Breast epithelium (tissue), 3 donors: ENCODE results near the gene PIK3R2.

Experiments used
- POLR2A ChIP-seq: fragments of 450-650 bp; IDR thresholded peaks from one replicate; pipeline ENCODE4 v1.6.1; 2016; ENCODE audit warnings: antibody characterized with exemption, mild to moderate bottlenecking, moderate library complexity
- TF ChIP-seq, protein P1 (sequence below), 3 donors: fragments of 450-650 bp; IDR thresholded peaks; one replicate each; pipeline ENCODE4 v1.5.1; 2016 to 2017; ENCODE audit warnings: antibody characterized with exemption in 3 of 3, mild to moderate bottlenecking in 3 of 3, moderate library complexity in 3 of 3

DNA sequence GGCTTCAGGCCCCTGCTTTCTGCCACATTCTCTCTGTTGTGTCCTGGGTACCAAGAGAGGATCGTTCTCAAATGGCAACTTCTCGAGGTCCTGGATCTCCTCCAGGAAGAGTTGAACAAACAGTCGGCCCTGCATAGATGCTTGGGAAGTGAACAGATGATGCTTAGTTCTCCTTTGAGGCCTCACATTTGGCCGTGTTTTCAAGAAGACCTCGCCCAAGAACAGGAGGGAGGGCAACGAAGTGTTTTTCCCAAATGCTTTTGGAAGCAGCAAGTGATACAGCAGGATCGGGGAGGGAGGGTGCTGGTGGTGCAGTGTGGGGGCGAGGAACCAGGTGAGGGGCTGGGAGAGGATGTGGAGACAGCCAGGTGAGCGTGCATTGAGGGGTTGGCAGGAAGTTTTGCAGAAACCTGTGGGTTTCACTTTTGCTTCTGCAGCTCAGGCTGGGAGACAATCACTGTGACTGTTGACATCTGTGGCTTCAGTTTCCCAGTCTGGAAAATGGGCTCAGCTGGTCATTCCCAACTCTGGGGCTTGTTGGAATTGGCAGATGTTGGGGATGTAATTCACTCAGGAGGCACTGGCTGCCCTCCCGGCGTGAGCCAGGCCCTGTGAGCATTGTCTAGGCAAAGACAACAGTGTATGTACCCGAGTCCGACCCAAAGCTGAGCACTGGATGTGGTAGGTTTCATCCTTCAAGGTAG, 33.8 kb upstream of the PIK3R2 start:
- TF ChIP-seq, protein P1, sequence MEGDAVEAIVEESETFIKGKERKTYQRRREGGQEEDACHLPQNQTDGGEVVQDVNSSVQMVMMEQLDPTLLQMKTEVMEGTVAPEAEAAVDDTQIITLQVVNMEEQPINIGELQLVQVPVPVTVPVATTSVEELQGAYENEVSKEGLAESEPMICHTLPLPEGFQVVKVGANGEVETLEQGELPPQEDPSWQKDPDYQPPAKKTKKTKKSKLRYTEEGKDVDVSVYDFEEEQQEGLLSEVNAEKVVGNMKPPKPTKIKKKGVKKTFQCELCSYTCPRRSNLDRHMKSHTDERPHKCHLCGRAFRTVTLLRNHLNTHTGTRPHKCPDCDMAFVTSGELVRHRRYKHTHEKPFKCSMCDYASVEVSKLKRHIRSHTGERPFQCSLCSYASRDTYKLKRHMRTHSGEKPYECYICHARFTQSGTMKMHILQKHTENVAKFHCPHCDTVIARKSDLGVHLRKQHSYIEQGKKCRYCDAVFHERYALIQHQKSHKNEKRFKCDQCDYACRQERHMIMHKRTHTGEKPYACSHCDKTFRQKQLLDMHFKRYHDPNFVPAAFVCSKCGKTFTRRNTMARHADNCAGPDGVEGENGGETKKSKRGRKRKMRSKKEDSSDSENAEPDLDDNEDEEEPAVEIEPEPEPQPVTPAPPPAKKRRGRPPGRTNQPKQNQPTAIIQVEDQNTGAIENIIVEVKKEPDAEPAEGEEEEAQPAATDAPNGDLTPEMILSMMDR (IDR thresholded peaks at IDR 0.05) = no peak
- no peak for TF ChIP-seq POLR2A
